H9 (cell line): ENCODE data around the gene HCFC2. TPM values are rescaled to one million over a fixed set of nuclear protein-coding genes. Genes with fewer than 3 reads are reported as not detected.

ENCODE experiments used
- DNase-seq: peaks from one replicate; pipeline ENCODE4 v3.0.0-alpha.2; 2017
- H2AFZ ChIP-seq: one replicate; pipeline ENCODE4 v1.6.1; 2013; ENCODE audit warnings: mild to moderate bottlenecking, low read length, control low read depth, moderate library complexity
- H2AK5ac ChIP-seq: 2 replicates; pipeline ENCODE4 v1.6.1; 2013; ENCODE audit warnings: low read length, control low read depth, mixed read lengths; ENCODE audit not compliant: insufficient read length
- H2BK120ac ChIP-seq: one replicate; pipeline ENCODE4 v1.6.1; 2013; ENCODE audit warnings: low read depth, mild to moderate bottlenecking, low read length, control low read depth, inconsistent platforms; ENCODE audit not compliant: poor library complexity, severe bottlenecking
- H2BK12ac ChIP-seq: 2 replicates; pipeline ENCODE4 v1.6.1; 2013; ENCODE audit warnings: low read length, control low read depth, mixed read lengths, low read depth; ENCODE audit not compliant: insufficient read length
- H2BK15ac ChIP-seq: 2 replicates; pipeline ENCODE4 v1.6.1; 2013; ENCODE audit warnings: low read depth, low read length, control low read depth
- H2BK20ac ChIP-seq: one replicate; pipeline ENCODE4 v1.6.1; 2013; ENCODE audit warnings: low read depth, mild to moderate bottlenecking, low read length, control low read depth, inconsistent platforms; ENCODE audit not compliant: poor library complexity, severe bottlenecking
- H2BK5ac ChIP-seq: 2 replicates; pipeline ENCODE4 v1.6.1; 2013; ENCODE audit warnings: low read length, control low read depth, mixed read lengths; ENCODE audit not compliant: insufficient read length
- H3K14ac ChIP-seq: 2 replicates; pipeline ENCODE4 v1.6.1; 2013; ENCODE audit warnings: low read length, control low read depth; ENCODE audit not compliant: insufficient read depth
- H3K18ac ChIP-seq: 2 replicates; pipeline ENCODE4 v1.6.1; 2013; ENCODE audit warnings: low read depth, mild to moderate bottlenecking, mixed read lengths, low read length, control low read depth; ENCODE audit not compliant: insufficient read length
- H3K23ac ChIP-seq: 2 replicates; pipeline ENCODE4 v1.6.1; 2013; ENCODE audit warnings: low read length, control low read depth, mixed read lengths, low read depth; ENCODE audit not compliant: insufficient read length
- H3K23me2 ChIP-seq: 2 replicates; pipeline ENCODE4 v1.6.1; 2013; ENCODE audit warnings: low read depth, mild to moderate bottlenecking, mixed read lengths, low read length, control low read depth; ENCODE audit not compliant: insufficient read length, poor library complexity, severe bottlenecking
- H3K27ac ChIP-seq: 2 replicates; pipeline ENCODE4 v1.5.1; 2013; ENCODE audit warnings: low read length, control low read depth, mixed read lengths, low read depth; ENCODE audit not compliant: insufficient read length
- H3K27me3 ChIP-seq: 2 replicates; pipeline ENCODE4 v1.6.1; 2013; ENCODE audit warnings: low read length, control low read depth, inconsistent platforms; ENCODE audit not compliant: insufficient read depth
- H3K4ac ChIP-seq: 2 replicates; pipeline ENCODE4 v1.6.1; 2013; ENCODE audit warnings: low read depth, mild to moderate bottlenecking, control low read depth, inconsistent platforms, low read length, moderate library complexity
- H3K4me1 ChIP-seq: 2 replicates; pipeline ENCODE4 v1.6.1; 2013; ENCODE audit warnings: low read length, control low read depth, inconsistent platforms; ENCODE audit not compliant: insufficient read depth
- H3K4me2 ChIP-seq: 2 replicates; pipeline ENCODE4 v1.6.1; 2013; ENCODE audit warnings: low read length, control low read depth, mixed read lengths; ENCODE audit not compliant: insufficient read length, insufficient read depth
- H3K56ac ChIP-seq: 2 replicates; pipeline ENCODE4 v1.6.1; 2013; ENCODE audit warnings: low read depth, mild to moderate bottlenecking, mixed read lengths, low read length, control low read depth; ENCODE audit not compliant: insufficient read length
- H3K79me1 ChIP-seq: 2 replicates; pipeline ENCODE4 v1.6.1; 2013; ENCODE audit warnings: low read depth, mild to moderate bottlenecking, moderate library complexity, low read length, control low read depth, inconsistent platforms; ENCODE audit not compliant: insufficient read depth, poor library complexity, severe bottlenecking
- H3K79me2 ChIP-seq: 2 replicates; pipeline ENCODE4 v1.6.1; 2013; ENCODE audit warnings: low read length, control low read depth, inconsistent platforms; ENCODE audit not compliant: insufficient read depth
- H3K9ac ChIP-seq: 2 replicates; pipeline ENCODE4 v1.6.1; 2013; ENCODE audit warnings: low read length, control low read depth, mixed read lengths; ENCODE audit not compliant: insufficient read length; ENCODE audit errors: extremely low read depth
- H3K9me3 ChIP-seq: one replicate; pipeline ENCODE4 v1.6.1; 2013; ENCODE audit warnings: low read depth, low read length, inconsistent platforms; ENCODE audit not compliant: control insufficient read depth
- H3T11ph ChIP-seq: one replicate; pipeline ENCODE4 v1.6.1; 2013; ENCODE audit warnings: mild to moderate bottlenecking, low read length, control low read depth, inconsistent platforms
- H4K20me1 ChIP-seq: one replicate; pipeline ENCODE4 v1.6.1; 2013; ENCODE audit not compliant: control insufficient read depth, insufficient read length, insufficient read depth
- H4K5ac ChIP-seq: 2 replicates; pipeline ENCODE4 v1.6.1; 2013; ENCODE audit warnings: low read depth, mild to moderate bottlenecking, mixed read lengths, low read length, control low read depth; ENCODE audit not compliant: insufficient read length
- H4K8ac ChIP-seq: replicated peaks from 2 replicates; pipeline ENCODE4 v1.6.1; 2013; ENCODE audit warnings: low read length, control low read depth, mixed read lengths, low read depth; ENCODE audit not compliant: insufficient read length
- H4K91ac ChIP-seq: 2 replicates; pipeline ENCODE4 v1.6.1; 2013; ENCODE audit warnings: low read depth, mild to moderate bottlenecking, moderate library complexity, mixed read lengths, low read length, control low read depth; ENCODE audit not compliant: insufficient read length
- H3K27ac Mint-ChIP-seq, 3 experiments: 2 replicates in 2 of 3; 3 replicates in 1 of 3; pipeline ENCODE4 v1.8.0; 2020 to 2021; ENCODE audit warnings: mixed read lengths in 3 of 3, mild to moderate bottlenecking in 1 of 3, moderate library complexity in 1 of 3
- H3K27me3 Mint-ChIP-seq: 2 replicates; pipeline ENCODE4 v1.8.0; 2021; ENCODE audit warnings: low read depth, mild to moderate bottlenecking, moderate library complexity, mixed read lengths
- H3K36me3 Mint-ChIP-seq, 3 experiments: 2 replicates in 2 of 3; 3 replicates in 1 of 3; pipeline ENCODE4 v1.8.0; 2020 to 2021; ENCODE audit warnings: low read depth in 3 of 3, mixed read lengths in 3 of 3; ENCODE audit not compliant: insufficient read depth in 1 of 3
- H3K4me1 Mint-ChIP-seq, 2 experiments: 2 replicates each; pipeline ENCODE4 v1.8.0; 2020; ENCODE audit warnings: mixed read lengths in 2 of 2
- H3K4me3 Mint-ChIP-seq, 2 experiments: 2 replicates in 1 of 2; 3 replicates in 1 of 2; pipeline ENCODE4 v1.8.0; 2020 to 2021; ENCODE audit warnings: mild to moderate bottlenecking in 2 of 2, mixed read lengths in 2 of 2, moderate library complexity in 1 of 2
- H3K9me3 Mint-ChIP-seq, 2 experiments: 2 replicates in 1 of 2; 3 replicates in 1 of 2; pipeline ENCODE4 v1.8.0; 2020; ENCODE audit warnings: mild to moderate bottlenecking in 2 of 2, mixed read lengths in 2 of 2, moderate library complexity in 1 of 2
- CTCF ChIP-seq: fragments of 200-600 bp; sonication (generic); conservative IDR thresholded peaks from 3 replicates; pipeline ENCODE4 v1.8.0; 2021; ENCODE audit warnings: antibody characterized with exemption, mild to moderate bottlenecking
- WGBS: extraction: QIAGEN DNeasy Blood & Tissue Kit; methylation state at CpG from one replicate; pipeline ENCODE4 v1.1.7; 2013; ENCODE audit warnings: missing lambda C conversion rate, low lambda C conversion rate, mixed read lengths; ENCODE audit not compliant: insufficient read length; ENCODE audit errors: extremely low coverage; 5-methylcytosine and 5-hydroxymethylcytosine counted together
- total RNA-seq: library from RNA; stranded (reverse); gene quantifications from 2 replicates; pipeline ENCODE4 v1.2.1, GENCODE V29; 2021

HCFC2 gene
- total RNA-seq, 1 experiment from 2014 or later = 1.9 TPM

- H3K56ac ChIP-seq = no peak overlapping the region
- no peak for DNase-seq
- no peak overlapping the region for H3K23ac ChIP-seq
- Mint-ChIP-seq H3K36me3 (no peaks in the 10 kb centered on the region), H3K27ac (no peak overlapping the region), H3K4me1 (peaks cover 4 to 5% of the 10 kb centered on the region in 2 experiments), H3K9me3 (no peaks in the 10 kb centered on the region; a peak in 1 of 5 replicates), H3K4me3 (no peak overlapping the region), H3K27me3 (peaks cover 18% of the 10 kb centered on the region)
- no peak overlapping the region for H2AFZ ChIP-seq
- H3K9me3 ChIP-seq = no peaks in the 10 kb centered on the region
- H2BK12ac ChIP-seq = no peak overlapping the region
- no peak overlapping the region for H3K14ac ChIP-seq
- H2BK20ac ChIP-seq = no peak overlapping the region
- H3K27me3 ChIP-seq = no peaks in the 10 kb centered on the region
- no peak overlapping the region for H2BK120ac ChIP-seq
- H4K20me1 ChIP-seq = no peaks in the 10 kb centered on the region
- H3K4me1 ChIP-seq = no peaks in the 10 kb centered on the region
- no peak overlapping the region for H3K4me2 ChIP-seq
- no peak overlapping the region for H3K18ac ChIP-seq
- H3K79me2 ChIP-seq = no peaks in the 10 kb centered on the region
- no peak overlapping the region for H3K4ac ChIP-seq
- H3K27ac ChIP-seq = no peak overlapping the region
- H3K9ac ChIP-seq = no peak overlapping the region
- WGBS = no CpG with 5 or more reads among the region's 1 CpG
- H3K23me2 ChIP-seq = no peaks in the 10 kb centered on the region
- no peak overlapping the region for H3T11ph ChIP-seq
- H2BK15ac ChIP-seq = no peak overlapping the region
- no peak overlapping the region for H2BK5ac ChIP-seq
- no peak overlapping the region for H4K8ac ChIP-seq
- no peak for TF ChIP-seq CTCF
- no peaks in the 10 kb centered on the region for H3K79me1 ChIP-seq
- no peak overlapping the region for H4K91ac ChIP-seq
- H4K5ac ChIP-seq = no peak overlapping the region
- H2AK5ac ChIP-seq = no peak overlapping the region
Observed at GRCh38 chr12:104143918-104144317, 79.6 kb downstream of the HCFC2 start.
